ENCODE measurements around the gene BLVRB. TPM values are rescaled to one million over a fixed set of nuclear protein-coding genes. Genes with fewer than 3 reads are reported as not detected.

The BLVRB gene
- total RNA-seq, 1 experiment from 2014 or later: 45.6 TPM

DNA sequence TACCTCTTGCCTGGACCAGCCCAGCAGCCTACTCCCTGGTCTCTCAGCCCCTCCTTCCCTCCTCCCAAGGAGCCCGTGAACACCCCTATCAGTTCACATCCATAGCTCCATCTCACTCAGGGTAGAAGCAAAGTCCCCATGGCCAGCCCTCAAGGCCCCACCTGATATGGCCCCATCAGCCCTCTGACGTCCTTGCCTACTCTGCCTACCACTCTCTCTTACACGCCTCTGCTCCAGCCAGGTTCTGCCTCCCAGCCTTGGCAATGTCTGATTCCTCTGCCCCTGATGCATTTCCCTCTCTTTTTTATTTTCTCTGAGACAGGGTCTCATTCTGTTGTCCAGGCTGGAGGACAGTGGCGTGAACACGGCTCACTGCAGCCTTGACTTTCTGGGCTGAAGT is 13.5 kb downstream of the BLVRB start:
- no TSS peak for BruUV-seq (replicated peaks)
- TF ChIP-seq SIN3A (IDR thresholded peaks at IDR 0.05; ENCODE audit: borderline replicate concordance, insufficient read depth, low read depth, low read length): no peak
- TF ChIP-seq REST (IDR thresholded peaks at IDR 0.05; ENCODE audit: insufficient read depth in 1 of 2, low read depth in 2 of 2, low read length in 1 of 2): no peak
- no peak for TF ChIP-seq TCF7L2 (IDR thresholded peaks at IDR 0.05; ENCODE audit: low read depth, low read length)
- TF ChIP-seq POLR2AphosphoS5 (IDR thresholded peaks at IDR 0.05; ENCODE audit: low read depth, low read length): no peak
- TF ChIP-seq, protein P1, sequence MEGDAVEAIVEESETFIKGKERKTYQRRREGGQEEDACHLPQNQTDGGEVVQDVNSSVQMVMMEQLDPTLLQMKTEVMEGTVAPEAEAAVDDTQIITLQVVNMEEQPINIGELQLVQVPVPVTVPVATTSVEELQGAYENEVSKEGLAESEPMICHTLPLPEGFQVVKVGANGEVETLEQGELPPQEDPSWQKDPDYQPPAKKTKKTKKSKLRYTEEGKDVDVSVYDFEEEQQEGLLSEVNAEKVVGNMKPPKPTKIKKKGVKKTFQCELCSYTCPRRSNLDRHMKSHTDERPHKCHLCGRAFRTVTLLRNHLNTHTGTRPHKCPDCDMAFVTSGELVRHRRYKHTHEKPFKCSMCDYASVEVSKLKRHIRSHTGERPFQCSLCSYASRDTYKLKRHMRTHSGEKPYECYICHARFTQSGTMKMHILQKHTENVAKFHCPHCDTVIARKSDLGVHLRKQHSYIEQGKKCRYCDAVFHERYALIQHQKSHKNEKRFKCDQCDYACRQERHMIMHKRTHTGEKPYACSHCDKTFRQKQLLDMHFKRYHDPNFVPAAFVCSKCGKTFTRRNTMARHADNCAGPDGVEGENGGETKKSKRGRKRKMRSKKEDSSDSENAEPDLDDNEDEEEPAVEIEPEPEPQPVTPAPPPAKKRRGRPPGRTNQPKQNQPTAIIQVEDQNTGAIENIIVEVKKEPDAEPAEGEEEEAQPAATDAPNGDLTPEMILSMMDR (IDR thresholded peaks at IDR 0.05): no peak
- no peak overlapping the region for H3K27ac ChIP-seq (ENCODE audit: low read length)
- H3K4me3 ChIP-seq (ENCODE audit: low read depth in 2 of 2, low read length in 2 of 2): no peak overlapping the region
- in situ Hi-C loops (cut with HindIII; ENCODE audit: low pct_unique_long_range_greater_than_20kb, low sequenced_read_pairs) (no loop called here), intact Hi-C loops (cut with micrococcal nuclease; ENCODE audit: unreplicated experiment) (no loop called here)
- ChIA-PET CTCF (no interaction called here), POLR2A (no interaction called here)
- no peaks in the 10 kb centered on the region for H3K9me3 ChIP-seq (ENCODE audit: control insufficient read depth, insufficient read depth, low read depth, low read length)
- H3K4me1 ChIP-seq (ENCODE audit: control insufficient read depth, insufficient read depth, low read length): no peaks in the 10 kb centered on the region
- no peaks in the 10 kb centered on the region for H3K27me3 ChIP-seq (ENCODE audit: control insufficient read depth, insufficient read depth, low read length)
- H3K36me3 ChIP-seq (ENCODE audit: control insufficient read depth, insufficient read depth, low read length): no peaks in the 10 kb centered on the region
- DNase-seq (ENCODE audit: low read depth, low spot score) (no peak), ATAC-seq (no peak)

- TF ChIP-seq SIN3A (IDR thresholded peaks at IDR 0.05; ENCODE audit: borderline replicate concordance, insufficient read depth, low read depth, low read length) (no peak), POLR2AphosphoS5 (IDR thresholded peaks at IDR 0.05; ENCODE audit: low read depth, low read length) (no peak), TCF7L2 (IDR thresholded peaks at IDR 0.05; ENCODE audit: low read depth, low read length) (no peak), REST (IDR thresholded peaks at IDR 0.05; ENCODE audit: insufficient read depth in 1 of 2, low read depth in 2 of 2, low read length in 1 of 2) (no peak)
- TF ChIP-seq, protein P1 (IDR thresholded peaks at IDR 0.05): no peak
- intact Hi-C loops (cut with micrococcal nuclease; ENCODE audit: unreplicated experiment): no loop called here
- in situ Hi-C loops (cut with HindIII; ENCODE audit: low pct_unique_long_range_greater_than_20kb, low sequenced_read_pairs): no loop called here
- Histone ChIP-seq H3K4me1 (ENCODE audit: control insufficient read depth, insufficient read depth, low read length) (no peaks in the 10 kb centered on the region), H3K27ac (ENCODE audit: low read length) (no peak overlapping the region), H3K9me3 (ENCODE audit: control insufficient read depth, insufficient read depth, low read depth, low read length) (no peaks in the 10 kb centered on the region), H3K4me3 (ENCODE audit: low read depth in 2 of 2, low read length in 2 of 2) (no peak overlapping the region), H3K36me3 (ENCODE audit: control insufficient read depth, insufficient read depth, low read length) (no peaks in the 10 kb centered on the region), H3K27me3 (ENCODE audit: control insufficient read depth, insufficient read depth, low read length) (no peaks in the 10 kb centered on the region)
- POLR2A ChIA-PET: no interaction called here
- no peak for ATAC-seq
- no TSS peak for BruUV-seq (replicated peaks)
- CTCF ChIA-PET: no interaction called here
- no peak for DNase-seq (ENCODE audit: low read depth, low spot score)
Observed at GRCh38 chr19:40450664-40451063, 14.9 kb downstream of the BLVRB start.
